Endodermal cell (in vitro differentiated cells): ENCODE results near the gene MRC2. TPM values are rescaled to one million over a fixed set of nuclear protein-coding genes. Genes with fewer than 3 reads are reported as not detected.

Experiments
- DNase-seq: peaks from one replicate; pipeline ENCODE4 v3.0.0-alpha.2; 2017
- H3K27ac ChIP-seq: 2 replicates; pipeline ENCODE4 v1.5.1; 2013; ENCODE audit warnings: mild to moderate bottlenecking, low read depth, low read length, moderate library complexity
- H3K27me3 ChIP-seq: 2 replicates; pipeline ENCODE4 v1.6.1; 2013; ENCODE audit warnings: mild to moderate bottlenecking, low read length, moderate library complexity; ENCODE audit not compliant: insufficient read depth, control insufficient read depth, poor library complexity, severe bottlenecking
- H3K36me3 ChIP-seq: 2 replicates; pipeline ENCODE4 v1.7.0; 2013; ENCODE audit warnings: mild to moderate bottlenecking, low read length, moderate library complexity; ENCODE audit not compliant: control insufficient read depth, insufficient read depth
- H3K4me1 ChIP-seq: one replicate; pipeline ENCODE4 v1.7.0; 2013; ENCODE audit warnings: low read length; ENCODE audit not compliant: control insufficient read depth, insufficient read depth
- H3K4me3 ChIP-seq: 2 replicates; pipeline ENCODE4 v1.5.1; 2013; ENCODE audit warnings: mild to moderate bottlenecking, low read length, moderate library complexity
- H3K9ac ChIP-seq: 2 replicates; pipeline ENCODE4 v1.6.1; 2013; ENCODE audit warnings: mild to moderate bottlenecking, low read length, moderate library complexity; ENCODE audit not compliant: poor library complexity, severe bottlenecking; ENCODE audit errors: extremely low read depth
- H3K9me3 ChIP-seq: 2 replicates; pipeline ENCODE4 v1.6.1; 2013; ENCODE audit warnings: mild to moderate bottlenecking, low read length, moderate library complexity; ENCODE audit not compliant: control insufficient read depth
- H3K27ac Mint-ChIP-seq: 2 replicates; pipeline ENCODE4 v1.8.0; 2020; ENCODE audit warnings: mixed read lengths
- H3K27me3 Mint-ChIP-seq: 2 replicates; pipeline ENCODE4 v1.8.0; 2021; ENCODE audit warnings: mild to moderate bottlenecking, mixed read lengths; ENCODE audit not compliant: insufficient read depth
- H3K36me3 Mint-ChIP-seq: 2 replicates; pipeline ENCODE4 v1.8.0; 2020; ENCODE audit warnings: low read depth, mixed read lengths
- H3K4me1 Mint-ChIP-seq: 2 replicates; pipeline ENCODE4 v1.8.0; 2020; ENCODE audit warnings: mixed read lengths
- H3K4me3 Mint-ChIP-seq: 2 replicates; pipeline ENCODE4 v1.8.0; 2020; ENCODE audit warnings: mild to moderate bottlenecking, moderate library complexity, mixed read lengths
- H3K9me3 Mint-ChIP-seq: 2 replicates; pipeline ENCODE4 v1.8.0; 2020; ENCODE audit warnings: mild to moderate bottlenecking, mixed read lengths
- WGBS, 2 experiments: methylation state at CpG; one replicate each; pipeline versions ENCODE4 v1.1.5 to v1.1.7; 2013; ENCODE audit warnings: missing lambda C conversion rate in 2 of 2, mixed read lengths in 1 of 2; ENCODE audit not compliant: insufficient coverage in 1 of 2, insufficient read length in 1 of 2; 5-methylcytosine and 5-hydroxymethylcytosine counted together
- total RNA-seq, 2 donors: library from RNA; stranded (reverse); fragmentation: NEBNext Ultra II Directional in 1 of 2; extraction: Animal tissue kit (Norgen Biotek cat#: 25700) in 1 of 2; gene quantifications; 2 replicates in 1 of 2; 3 replicates in 1 of 2; pipeline ENCODE4 v1.2.1, GENCODE V29; 2021
- TF ChIP-seq, protein P1 (sequence below): fragments of 200-600 bp; sonication (generic); conservative IDR thresholded peaks from 2 replicates; pipeline ENCODE4 v1.5.0; 2021; ENCODE audit warnings: antibody characterized with exemption, mild to moderate bottlenecking

MRC2 gene
- total RNA-seq, 2 donors from 2014 or later = 103 to 165 TPM

DNA sequence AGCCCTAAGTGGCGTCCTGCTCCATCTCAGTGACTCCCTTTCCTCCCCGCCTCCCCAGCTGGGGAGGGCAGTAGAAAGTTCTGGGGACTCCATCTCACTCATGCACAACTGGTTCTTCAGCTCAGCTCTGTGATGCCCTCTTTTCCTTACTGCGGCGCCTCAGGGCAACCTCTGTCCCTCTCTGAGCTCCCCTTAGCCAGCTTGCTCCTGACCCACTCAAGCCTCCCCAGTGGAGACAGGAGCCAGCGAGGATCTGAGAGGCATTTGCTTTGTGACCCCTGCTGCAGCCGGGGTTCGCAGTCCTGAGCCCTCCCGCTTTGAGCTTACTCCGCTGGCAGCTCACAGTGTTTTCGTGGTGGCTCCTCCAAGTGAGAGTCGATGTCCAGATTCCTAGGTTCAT is 6.2 kb upstream of the MRC2 start:
- no peaks in the 10 kb centered on the region for H3K9me3 Mint-ChIP-seq
- peaks cover 29% of the 10 kb centered on the region for H3K4me1 ChIP-seq
- H3K4me3 Mint-ChIP-seq = no peak overlapping the region
- no peaks in the 10 kb centered on the region for H3K27me3 ChIP-seq
- H3K36me3 ChIP-seq = peaks cover 33% of the 10 kb centered on the region
- H3K4me1 Mint-ChIP-seq = peaks cover 45% of the 10 kb centered on the region
- DNase-seq = no peak
- peaks cover 2% of the 10 kb centered on the region for H3K27me3 Mint-ChIP-seq
- no peak overlapping the region for H3K27ac ChIP-seq
- peak overlapping the region; percentile 10 for H3K27ac Mint-ChIP-seq
- TF ChIP-seq, protein P1, sequence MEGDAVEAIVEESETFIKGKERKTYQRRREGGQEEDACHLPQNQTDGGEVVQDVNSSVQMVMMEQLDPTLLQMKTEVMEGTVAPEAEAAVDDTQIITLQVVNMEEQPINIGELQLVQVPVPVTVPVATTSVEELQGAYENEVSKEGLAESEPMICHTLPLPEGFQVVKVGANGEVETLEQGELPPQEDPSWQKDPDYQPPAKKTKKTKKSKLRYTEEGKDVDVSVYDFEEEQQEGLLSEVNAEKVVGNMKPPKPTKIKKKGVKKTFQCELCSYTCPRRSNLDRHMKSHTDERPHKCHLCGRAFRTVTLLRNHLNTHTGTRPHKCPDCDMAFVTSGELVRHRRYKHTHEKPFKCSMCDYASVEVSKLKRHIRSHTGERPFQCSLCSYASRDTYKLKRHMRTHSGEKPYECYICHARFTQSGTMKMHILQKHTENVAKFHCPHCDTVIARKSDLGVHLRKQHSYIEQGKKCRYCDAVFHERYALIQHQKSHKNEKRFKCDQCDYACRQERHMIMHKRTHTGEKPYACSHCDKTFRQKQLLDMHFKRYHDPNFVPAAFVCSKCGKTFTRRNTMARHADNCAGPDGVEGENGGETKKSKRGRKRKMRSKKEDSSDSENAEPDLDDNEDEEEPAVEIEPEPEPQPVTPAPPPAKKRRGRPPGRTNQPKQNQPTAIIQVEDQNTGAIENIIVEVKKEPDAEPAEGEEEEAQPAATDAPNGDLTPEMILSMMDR = no peak
- no peak overlapping the region for H3K9ac ChIP-seq
- peaks cover 5% of the 10 kb centered on the region for H3K9me3 ChIP-seq
- no peak overlapping the region for H3K4me3 ChIP-seq
- H3K36me3 Mint-ChIP-seq = peaks cover 28% of the 10 kb centered on the region
- 93 to 95% methylated on average over 11 of the region's 11 CpGs for WGBS, 2 experiments

DNA sequence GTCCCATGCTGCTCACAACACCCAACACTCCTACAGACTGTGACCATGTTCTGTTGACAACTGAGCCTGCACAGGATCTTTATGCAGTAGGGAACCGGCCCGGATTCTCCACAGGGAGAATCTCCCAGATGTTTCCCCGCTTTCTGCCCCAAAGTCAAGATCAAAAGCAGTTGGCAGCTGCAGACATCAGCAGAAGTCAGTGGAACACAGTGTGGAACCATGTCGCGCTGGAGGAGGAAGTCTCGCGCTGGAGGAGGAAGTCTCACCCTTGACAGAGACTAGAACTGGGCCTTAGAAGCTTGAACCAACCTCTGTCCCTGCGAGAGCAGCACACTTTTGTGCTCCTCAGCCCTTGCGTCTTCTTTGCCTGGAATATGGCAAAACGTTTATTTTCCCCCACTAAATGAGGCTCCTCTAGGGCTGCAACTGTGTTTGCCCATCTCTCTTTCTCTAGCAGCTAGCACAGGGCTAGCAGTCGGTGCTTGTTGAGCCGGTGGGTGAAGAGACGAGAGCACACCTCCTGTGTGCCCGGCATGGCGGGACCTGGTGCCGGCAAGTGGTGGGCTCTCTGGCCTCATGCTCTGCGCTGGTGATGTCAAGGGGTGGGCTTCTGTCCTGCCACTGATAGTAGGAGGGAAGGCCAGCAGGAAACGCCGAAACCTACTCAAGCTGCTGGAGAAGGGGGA is 2.1 kb upstream of the MRC2 start:
- peaks cover 30% of the 10 kb centered on the region for H3K4me1 Mint-ChIP-seq

DNA sequence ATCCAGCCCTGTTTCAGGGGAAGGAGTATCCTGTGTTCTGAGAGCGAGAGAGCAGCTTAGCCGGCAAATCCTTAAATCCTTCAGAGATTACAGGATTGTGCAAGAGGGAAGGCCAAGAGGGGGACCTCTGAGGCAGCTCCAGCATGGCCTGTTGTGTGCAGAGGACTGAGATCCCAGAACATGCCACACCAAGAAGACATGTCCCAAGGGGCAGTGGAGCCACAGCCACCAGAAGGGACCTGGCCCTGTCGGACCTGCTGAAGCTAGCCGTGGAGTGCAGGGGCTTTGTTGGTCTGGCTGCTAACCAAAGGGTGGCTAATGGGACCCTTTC is 1.6 kb upstream of the MRC2 start:
- peaks cover 2% of the 10 kb centered on the region for H3K27me3 Mint-ChIP-seq
- Histone ChIP-seq H3K9me3 (peaks cover 5% of the 10 kb centered on the region), H3K4me3 (peak overlapping the region; percentile 40), H3K27me3 (no peaks in the 10 kb centered on the region), H3K36me3 (peaks cover 29% of the 10 kb centered on the region), H3K27ac (no peak overlapping the region), H3K4me1 (peaks cover 23% of the 10 kb centered on the region), H3K9ac (no peak overlapping the region)
- WGBS, 2 experiments = 66 to 79% methylated on average over 4 of the region's 4 CpGs
- TF ChIP-seq, protein P1 = no peak
- no peaks in the 10 kb centered on the region for H3K9me3 Mint-ChIP-seq
- DNase-seq = peak; percentile 71
- H3K36me3 Mint-ChIP-seq = peaks cover 28% of the 10 kb centered on the region
- peak overlapping the region; percentile 86 for H3K4me3 Mint-ChIP-seq
- H3K27ac Mint-ChIP-seq = peak overlapping the region; percentile 80
- peaks cover 32% of the 10 kb centered on the region for H3K4me1 Mint-ChIP-seq

More for the DNA sequence above, 2.1 kb upstream of the MRC2 start:
- Histone ChIP-seq H3K4me1 (peaks cover 23% of the 10 kb centered on the region), H3K9ac (no peak overlapping the region), H3K27ac (no peak overlapping the region), H3K36me3 (peaks cover 29% of the 10 kb centered on the region), H3K4me3 (no peak overlapping the region), H3K27me3 (no peaks in the 10 kb centered on the region), H3K9me3 (peaks cover 5% of the 10 kb centered on the region)
- TF ChIP-seq, protein P1 = no peak
- Mint-ChIP-seq H3K4me3 (peak overlapping the region; percentile 86), H3K9me3 (no peaks in the 10 kb centered on the region), H3K27me3 (peaks cover 2% of the 10 kb centered on the region), H3K27ac (peak overlapping the region; percentile 80), H3K36me3 (peaks cover 28% of the 10 kb centered on the region)
- WGBS, 2 experiments = 89 to 92% methylated on average over 12 to 19 of the region's 19 CpGs
- no peak for DNase-seq
